Neural progenitor cell (in vitro differentiated cells): ENCODE data around the gene ZC3H12C. TPM values are rescaled to one million over a fixed set of nuclear protein-coding genes. Genes with fewer than 3 reads are reported as not detected.

ENCODE experiments used
- DNase-seq: peaks from one replicate; pipeline ENCODE4 v3.0.0-alpha.2; 2016; ENCODE audit warnings: low spot score
- H2AFZ ChIP-seq: fragments of 200-600 bp; sonication (generic); replicated peaks from 2 replicates; pipeline ENCODE4 v1.6.1; 2016; ENCODE audit warnings: antibody characterized with exemption
- H3F3A ChIP-seq: fragments of 200-600 bp; sonication (generic); 2 replicates; pipeline ENCODE4 v1.6.1; 2016; ENCODE audit warnings: antibody characterized with exemption, low read depth
- H3K27ac ChIP-seq: fragments of 200-600 bp; sonication (generic); 2 replicates; pipeline ENCODE4 v1.5.1; 2016; ENCODE audit warnings: mild to moderate bottlenecking
- H3K27me3 ChIP-seq: fragments of 200-600 bp; sonication (generic); 2 replicates; pipeline ENCODE4 v1.6.1; 2016; ENCODE audit warnings: mild to moderate bottlenecking, moderate library complexity
- H3K36me3 ChIP-seq: fragments of 200-600 bp; sonication (generic); 2 replicates; pipeline ENCODE4 v1.5.1; 2016
- H3K4me1 ChIP-seq: fragments of 200-600 bp; sonication (generic); 2 replicates; pipeline ENCODE4 v1.6.1; 2016; ENCODE audit warnings: mixed run types
- H3K4me2 ChIP-seq: fragments of 200-600 bp; sonication (generic); 2 replicates; pipeline ENCODE4 v1.6.1; 2016
- H3K4me3 ChIP-seq: fragments of 200-600 bp; sonication (generic); 2 replicates; pipeline ENCODE4 v1.5.1; 2016
- H3K79me2 ChIP-seq: fragments of 200-600 bp; sonication (generic); 2 replicates; pipeline ENCODE4 v1.6.1; 2016; ENCODE audit warnings: low read depth
- H3K9ac ChIP-seq: fragments of 200-600 bp; sonication (generic); 2 replicates; pipeline ENCODE4 v1.6.1; 2016
- H3K9me3 ChIP-seq: fragments of 200-600 bp; sonication (generic); 2 replicates; pipeline ENCODE4 v1.5.1; 2016; ENCODE audit warnings: low read depth
- H4K20me1 ChIP-seq: fragments of 200-600 bp; sonication (generic); 2 replicates; pipeline ENCODE4 v1.6.1; 2016; ENCODE audit warnings: low read depth
- H3K27ac Mint-ChIP-seq: 3 replicates; pipeline ENCODE4 v1.8.0; 2021; ENCODE audit warnings: mixed read lengths
- H3K27me3 Mint-ChIP-seq: 2 replicates; pipeline ENCODE4 v1.8.0; 2022; ENCODE audit warnings: low read depth, mild to moderate bottlenecking, inconsistent platforms, moderate library complexity, mixed read lengths; ENCODE audit not compliant: insufficient read depth
- H3K36me3 Mint-ChIP-seq: 3 replicates; pipeline ENCODE4 v1.8.0; 2021; ENCODE audit warnings: mixed read lengths
- H3K4me1 Mint-ChIP-seq: 3 replicates; pipeline ENCODE4 v1.8.0; 2021; ENCODE audit warnings: mixed read lengths
- H3K4me3 Mint-ChIP-seq: 3 replicates; pipeline ENCODE4 v1.8.0; 2021; ENCODE audit warnings: mild to moderate bottlenecking, moderate library complexity, mixed read lengths
- H3K9me3 Mint-ChIP-seq: 3 replicates; pipeline ENCODE4 v1.8.0; 2020; ENCODE audit warnings: mixed read lengths
- EZH2 ChIP-seq: fragments of 200-600 bp; sonication (generic); IDR thresholded peaks from 2 replicates; pipeline ENCODE4 v1.6.1; 2017; ENCODE audit warnings: antibody characterized with exemption, mild to moderate bottlenecking, moderate library complexity
- EZH2phosphoT487 ChIP-seq: fragments of 200-600 bp; sonication (generic); IDR thresholded peaks from 2 replicates; pipeline ENCODE4 v1.6.1; 2017; ENCODE audit warnings: antibody characterized with exemption
- total RNA-seq: library from RNA; depleted of rRNA; stranded (reverse); fragments of >200 nt; gene quantifications from 2 replicates; pipeline ENCODE4 v1.2.3, GENCODE V29; 2015; ENCODE audit warnings: low replicate concordance
- TF ChIP-seq, protein P1 (sequence below): fragments of 200-600 bp; sonication (generic); IDR thresholded peaks from 2 replicates; pipeline ENCODE4 v1.5.1; 2017; ENCODE audit warnings: antibody characterized with exemption, mild to moderate bottlenecking

ZC3H12C gene
- total RNA-seq, 1 donor from 2014 or later, result 31.8 TPM

- Histone ChIP-seq H3K27me3 (no peaks in the 10 kb centered on the region), H3K4me3 (no peak overlapping the region), H3K27ac (no peak overlapping the region), H3F3A (no peaks in the 10 kb centered on the region), H2AFZ (no peak overlapping the region), H3K4me1 (no peaks in the 10 kb centered on the region), H3K36me3 (peaks cover 12% of the 10 kb centered on the region), H3K79me2 (no peaks in the 10 kb centered on the region), H3K9ac (no peak overlapping the region), H3K9me3 (no peaks in the 10 kb centered on the region), H3K4me2 (no peak overlapping the region), H4K20me1 (peaks cover 33% of the 10 kb centered on the region)
- DNase-seq, result no peak
- Mint-ChIP-seq H3K9me3 (no peaks in the 10 kb centered on the region), H3K36me3 (peaks cover 53% of the 10 kb centered on the region), H3K27ac (no peak overlapping the region), H3K27me3 (peaks cover 5% of the 10 kb centered on the region), H3K4me3 (no peak overlapping the region), H3K4me1 (peaks cover 3% of the 10 kb centered on the region)
- TF ChIP-seq, protein P1, sequence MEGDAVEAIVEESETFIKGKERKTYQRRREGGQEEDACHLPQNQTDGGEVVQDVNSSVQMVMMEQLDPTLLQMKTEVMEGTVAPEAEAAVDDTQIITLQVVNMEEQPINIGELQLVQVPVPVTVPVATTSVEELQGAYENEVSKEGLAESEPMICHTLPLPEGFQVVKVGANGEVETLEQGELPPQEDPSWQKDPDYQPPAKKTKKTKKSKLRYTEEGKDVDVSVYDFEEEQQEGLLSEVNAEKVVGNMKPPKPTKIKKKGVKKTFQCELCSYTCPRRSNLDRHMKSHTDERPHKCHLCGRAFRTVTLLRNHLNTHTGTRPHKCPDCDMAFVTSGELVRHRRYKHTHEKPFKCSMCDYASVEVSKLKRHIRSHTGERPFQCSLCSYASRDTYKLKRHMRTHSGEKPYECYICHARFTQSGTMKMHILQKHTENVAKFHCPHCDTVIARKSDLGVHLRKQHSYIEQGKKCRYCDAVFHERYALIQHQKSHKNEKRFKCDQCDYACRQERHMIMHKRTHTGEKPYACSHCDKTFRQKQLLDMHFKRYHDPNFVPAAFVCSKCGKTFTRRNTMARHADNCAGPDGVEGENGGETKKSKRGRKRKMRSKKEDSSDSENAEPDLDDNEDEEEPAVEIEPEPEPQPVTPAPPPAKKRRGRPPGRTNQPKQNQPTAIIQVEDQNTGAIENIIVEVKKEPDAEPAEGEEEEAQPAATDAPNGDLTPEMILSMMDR, result no peak
- TF ChIP-seq EZH2, result no peak
- no peak for TF ChIP-seq EZH2phosphoT487
Measured at GRCh38 chr11:110161061-110161460, 67.9 kb downstream of the ZC3H12C start.

- H3K9me3 Mint-ChIP-seq, result no peaks in the 10 kb centered on the region
- no peak overlapping the region for H3K27ac ChIP-seq
- H3K4me3 ChIP-seq, result no peak overlapping the region
- H3K27ac Mint-ChIP-seq, result no peak overlapping the region
- no peaks in the 10 kb centered on the region for H3F3A ChIP-seq
- H3K4me1 Mint-ChIP-seq, result peaks cover 3% of the 10 kb centered on the region
- peaks cover 5% of the 10 kb centered on the region for H3K27me3 Mint-ChIP-seq
- no peaks in the 10 kb centered on the region for H3K9me3 ChIP-seq
- H2AFZ ChIP-seq, result no peak overlapping the region
- H3K4me3 Mint-ChIP-seq, result no peak overlapping the region
- peaks cover 47% of the 10 kb centered on the region for H3K36me3 Mint-ChIP-seq
- peaks cover 16% of the 10 kb centered on the region for H3K36me3 ChIP-seq
- H3K4me2 ChIP-seq, result no peak overlapping the region
- peaks cover 32% of the 10 kb centered on the region for H4K20me1 ChIP-seq
- TF ChIP-seq, protein P1, result no peak
- TF ChIP-seq EZH2phosphoT487, result no peak
- TF ChIP-seq EZH2, result no peak
- DNase-seq, result no peak
- no peaks in the 10 kb centered on the region for H3K4me1 ChIP-seq
- H3K79me2 ChIP-seq, result no peaks in the 10 kb centered on the region
- H3K27me3 ChIP-seq, result no peaks in the 10 kb centered on the region
- H3K9ac ChIP-seq, result no peak overlapping the region
Measured at GRCh38 chr11:110162216-110162615, 69.0 kb downstream of the ZC3H12C start.

DNA sequence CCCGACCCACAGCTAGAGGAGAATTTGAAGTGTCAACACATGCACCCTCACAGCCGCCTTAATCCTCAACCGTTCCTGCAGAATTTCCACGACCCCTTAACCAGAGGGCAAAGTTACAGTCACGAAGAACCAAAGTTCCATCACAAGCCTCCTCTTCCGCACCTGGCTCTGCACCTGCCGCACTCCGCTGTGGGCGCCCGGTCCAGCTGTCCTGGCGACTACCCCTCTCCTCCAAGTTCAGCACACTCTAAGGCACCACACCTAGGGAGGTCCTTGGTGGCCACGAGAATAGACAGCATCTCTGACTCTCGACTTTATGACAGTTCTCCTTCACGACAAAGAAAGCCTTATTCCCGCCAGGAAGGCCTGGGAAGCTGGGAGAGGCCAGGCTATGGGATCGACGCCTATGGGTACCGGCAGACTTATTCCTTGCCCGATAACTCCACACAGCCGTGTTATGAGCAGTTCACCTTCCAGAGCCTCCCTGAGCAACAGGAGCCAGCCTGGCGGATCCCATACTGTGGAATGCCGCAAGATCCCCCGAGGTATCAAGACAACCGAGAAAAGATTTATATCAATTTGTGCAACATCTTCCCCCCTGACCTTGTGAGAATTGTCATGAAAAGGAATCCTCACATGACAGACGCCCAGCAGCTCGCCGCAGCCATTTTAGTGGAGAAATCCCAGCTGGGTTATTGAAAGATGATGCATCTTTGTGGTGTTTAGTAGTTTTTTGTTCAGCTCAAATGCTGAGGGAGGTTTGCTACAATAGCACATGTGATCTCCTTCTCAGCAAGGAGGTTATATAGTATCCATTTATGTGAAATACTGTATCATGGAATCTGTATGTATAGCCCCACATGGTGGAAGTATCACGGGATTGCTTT is 72.1 kb downstream of the ZC3H12C start:
- Histone ChIP-seq H4K20me1 (peaks cover 19% of the 10 kb centered on the region), H2AFZ (no peak overlapping the region), H3K9me3 (no peaks in the 10 kb centered on the region), H3K27ac (no peak overlapping the region), H3K36me3 (peaks cover 16% of the 10 kb centered on the region), H3K4me1 (no peaks in the 10 kb centered on the region), H3K4me3 (no peak overlapping the region), H3K4me2 (no peak overlapping the region), H3K27me3 (no peaks in the 10 kb centered on the region), H3K9ac (no peak overlapping the region), H3F3A (no peaks in the 10 kb centered on the region), H3K79me2 (no peaks in the 10 kb centered on the region)
- Mint-ChIP-seq H3K4me1 (no peaks in the 10 kb centered on the region), H3K27ac (no peak overlapping the region), H3K9me3 (no peaks in the 10 kb centered on the region), H3K36me3 (peaks cover 36% of the 10 kb centered on the region), H3K4me3 (no peak overlapping the region), H3K27me3 (peaks cover 5% of the 10 kb centered on the region)
- TF ChIP-seq EZH2phosphoT487 (no peak), EZH2 (no peak)
- TF ChIP-seq, protein P1, result no peak
- no peak for DNase-seq
